SK-N-SH (cell line): ENCODE results near the gene EFCAB12. TPM values are rescaled to one million over a fixed set of nuclear protein-coding genes. Genes with fewer than 3 reads are reported as not detected.

ENCODE experiments used
- CTCF ChIA-PET: fragments of 300-600, 350-600 bp; formaldehyde crosslinking; extraction: SDS; loops from one replicate; lab custom pipeline; 2021; lab: Yijun Ruan, JAX
- POLR2A ChIA-PET: fragments of 350-600 bp; sonication (Branson Sonifier 250); formaldehyde crosslinking; extraction: SDS; loops from one replicate; lab custom pipeline; 2020; ENCODE audit warnings: antibody characterized with exemption, inconsistent platforms; lab: Yijun Ruan, JAX
- DNase-seq: peaks from one replicate; pipeline ENCODE4 v3.0.0; 2012
- H2AFZ ChIP-seq: fragments of 200-600 bp; sonication (generic); 2 replicates; pipeline ENCODE4 v1.8.1; 2016; ENCODE audit warnings: antibody characterized with exemption, mild to moderate bottlenecking, low read depth
- H3F3A ChIP-seq: fragments of 200-600 bp; sonication (generic); replicated peaks from 2 replicates; pipeline ENCODE3; 2016; ENCODE audit warnings: antibody characterized with exemption, mild to moderate bottlenecking; ENCODE audit not compliant: insufficient read depth
- H3K27ac ChIP-seq, 2 experiments: fragments of 200-500 bp in 1 of 2; fragments of 200-600 bp in 1 of 2; sonication (Bioruptor generic) in 1 of 2; sonication (generic), shearing (Covaris generic) in 1 of 2; 2 replicates each; pipeline versions ENCODE4 v1.5.1 to v1.6.1; 2014 to 2016; ENCODE audit warnings: low read depth in 2 of 2, inconsistent platforms in 1 of 2, low read length in 1 of 2, mild to moderate bottlenecking in 1 of 2, mixed read lengths in 1 of 2
- H3K27me3 ChIP-seq: fragments of 200-600 bp; sonication (generic), shearing (Covaris generic); 2 replicates; pipeline ENCODE4 v1.6.1; 2016; ENCODE audit warnings: mixed run types; ENCODE audit not compliant: insufficient read depth
- H3K36me3 ChIP-seq, 2 experiments: fragments of 200-500 bp in 1 of 2; fragments of 200-600 bp in 1 of 2; sonication (Bioruptor generic) in 1 of 2; sonication (generic) in 1 of 2; replicated peaks in 1 of 2; 2 replicates each; pipeline versions ENCODE3 to v1.5.1; 2014 to 2016; ENCODE audit warnings: low read length in 1 of 2, mild to moderate bottlenecking in 1 of 2; ENCODE audit not compliant: insufficient read depth in 2 of 2, control insufficient read depth in 1 of 2
- H3K4me1 ChIP-seq, 2 experiments: fragments of 200-500 bp in 1 of 2; fragments of 200-600 bp in 1 of 2; sonication (Bioruptor generic) in 1 of 2; sonication (generic), shearing (Covaris generic) in 1 of 2; 2 replicates each; pipeline versions ENCODE4 v1.5.1 to v1.6.1; 2014 to 2016; ENCODE audit warnings: low read depth in 1 of 2, low read length in 1 of 2, mixed run types in 1 of 2; ENCODE audit not compliant: insufficient read depth in 2 of 2, control insufficient read depth in 1 of 2
- H3K4me2 ChIP-seq: fragments of 200-600 bp; sonication (generic), shearing (Covaris generic); 2 replicates; pipeline ENCODE4 v1.6.1; 2017; ENCODE audit warnings: mixed run types
- H3K4me3 ChIP-seq, 2 experiments: fragments of 200-500 bp in 1 of 2; fragments of 200-600 bp in 1 of 2; sonication (Bioruptor generic) in 1 of 2; sonication (generic), shearing (Covaris generic) in 1 of 2; 2 replicates each; pipeline versions ENCODE4 v1.5.1 to v1.8.1; 2014 to 2016; ENCODE audit warnings: low read depth in 2 of 2, inconsistent platforms in 1 of 2, low read length in 1 of 2, mild to moderate bottlenecking in 1 of 2, mixed read lengths in 1 of 2, moderate library complexity in 1 of 2
- H3K79me2 ChIP-seq: fragments of 200-600 bp; sonication (generic); 2 replicates; pipeline ENCODE4 v1.8.1; 2017; ENCODE audit warnings: mild to moderate bottlenecking; ENCODE audit not compliant: insufficient read depth
- H3K9ac ChIP-seq: fragments of 200-600 bp; sonication (generic); 2 replicates; pipeline ENCODE4 v1.6.1; 2017; ENCODE audit warnings: mixed run types
- H3K9me2 ChIP-seq: fragments of 200-600 bp; sonication (generic); 2 replicates; pipeline ENCODE4 v1.6.1; 2017; ENCODE audit warnings: mixed run types
- H3K9me3 ChIP-seq: fragments of 200-600 bp; sonication (generic); 2 replicates; pipeline ENCODE4 v1.6.1; 2017; ENCODE audit warnings: mixed run types, mild to moderate bottlenecking, moderate library complexity
- H4K20me1 ChIP-seq: fragments of 200-600 bp; sonication (generic); 2 replicates; pipeline ENCODE4 v1.6.1; 2017; ENCODE audit warnings: mild to moderate bottlenecking, mixed run types; ENCODE audit not compliant: insufficient read depth
- CHD2 ChIP-seq: fragments of 150-350 bp; IDR thresholded peaks from 2 replicates; pipeline ENCODE4 v1.6.1; 2018; ENCODE audit warnings: low read length; ENCODE audit not compliant: partially characterized antibody
- EP300 ChIP-seq, 2 experiments: IDR thresholded peaks; 2 replicates each; pipeline versions ENCODE4 v1.4.0 to v1.6.1; 2012; ENCODE audit warnings: borderline replicate concordance in 1 of 2, low read depth in 1 of 2, low read length in 1 of 2
- EZH2phosphoT487 ChIP-seq: fragments of 200-600 bp; sonication (generic); IDR thresholded peaks from 2 replicates; pipeline ENCODE4 v1.6.1; 2017; ENCODE audit warnings: low read depth, mixed run types, mild to moderate bottlenecking, antibody characterized with exemption, moderate library complexity, borderline replicate concordance
- FOXM1 ChIP-seq: IDR thresholded peaks from 2 replicates; pipeline ENCODE4 v1.4.0; 2012; ENCODE audit warnings: low read depth, mild to moderate bottlenecking
- GATA2 ChIP-seq: sonication (generic); formaldehyde crosslinking; IDR thresholded peaks from 2 replicates; pipeline ENCODE4 v1.5.0; 2020; ENCODE audit warnings: mild to moderate bottlenecking, missing genetic modification reagents
- JUND ChIP-seq: IDR thresholded peaks from 2 replicates; pipeline ENCODE4 v1.4.0; 2012
- MXI1 ChIP-seq: IDR thresholded peaks from 2 replicates; pipeline ENCODE4 v1.6.1; 2012; ENCODE audit warnings: mild to moderate bottlenecking, low read depth, low read length, improper control_type of control experiment
- NFIC ChIP-seq: IDR thresholded peaks from 2 replicates; pipeline ENCODE4 v1.4.0; 2012; ENCODE audit warnings: borderline replicate concordance
- NRF1 ChIP-seq: IDR thresholded peaks from 2 replicates; pipeline ENCODE4 v1.6.1; 2012; ENCODE audit warnings: low read depth, mild to moderate bottlenecking, low read length
- RAD21 ChIP-seq: IDR thresholded peaks from 2 replicates; pipeline ENCODE4 v1.6.1; 2012; ENCODE audit warnings: mild to moderate bottlenecking, low read length
- RCOR1 ChIP-seq: fragments of 150-350 bp; IDR thresholded peaks from 2 replicates; pipeline ENCODE4 v1.6.1; 2017; ENCODE audit warnings: antibody characterized with exemption, low read length
- RFX5 ChIP-seq: IDR thresholded peaks from 2 replicates; pipeline ENCODE4 v1.6.1; 2012; ENCODE audit warnings: mild to moderate bottlenecking, improper control_type of control experiment, low read length
- RXRA ChIP-seq: IDR thresholded peaks from 2 replicates; pipeline ENCODE4 v1.4.0; 2012; ENCODE audit warnings: low read depth, mild to moderate bottlenecking, borderline replicate concordance
- SIN3A ChIP-seq: IDR thresholded peaks from 2 replicates; pipeline ENCODE4 v1.6.1; 2012; ENCODE audit warnings: low read depth, mild to moderate bottlenecking, low read length, moderate library complexity, borderline replicate concordance
- SMC3 ChIP-seq: IDR thresholded peaks from 2 replicates; pipeline ENCODE4 v1.6.1; 2012; ENCODE audit warnings: low read depth, low read length, improper control_type of control experiment
- TAF1 ChIP-seq: IDR thresholded peaks from 2 replicates; pipeline ENCODE4 v1.6.1; 2012; ENCODE audit warnings: low read depth, mild to moderate bottlenecking, low read length, moderate library complexity, borderline replicate concordance
- TEAD4 ChIP-seq: IDR thresholded peaks from 2 replicates; pipeline ENCODE4 v1.4.0; 2012; ENCODE audit warnings: mild to moderate bottlenecking, borderline replicate concordance; ENCODE audit not compliant: insufficient read depth
- USF2 ChIP-seq: fragments of 150-350 bp; IDR thresholded peaks from 2 replicates; pipeline ENCODE4 v1.6.1; 2017; ENCODE audit warnings: antibody characterized with exemption, low read length, low read depth, borderline replicate concordance
- YY1 ChIP-seq: IDR thresholded peaks from 2 replicates; pipeline ENCODE4 v1.4.0; 2012; ENCODE audit warnings: low read depth, mild to moderate bottlenecking
- WGBS: methylation state at CpG from one replicate; pipeline ENCODE4 v1.1.6; 2017; ENCODE audit warnings: low lambda C conversion rate; 5-methylcytosine and 5-hydroxymethylcytosine counted together
- polyA plus RNA-seq, 3 experiments: library from polyadenylated mRNA; depleted of rRNA; stranded (reverse); fragments of >200 nt; gene quantifications; 2 replicates each; pipeline ENCODE4 v1.2.3, GENCODE V29; 2012
- TF ChIP-seq, protein P1 (sequence below): IDR thresholded peaks from 2 replicates; pipeline ENCODE4 v1.6.1; 2012; ENCODE audit warnings: mild to moderate bottlenecking, low read depth, low read length, moderate library complexity
- TF ChIP-seq, protein P2 (sequence below): IDR thresholded peaks from 2 replicates; pipeline ENCODE4; 2012

EFCAB12 gene
- polyA plus RNA-seq, 1 of the 3 experiments (the other 2 are of a cell fraction) = 0.38 TPM

- ChIA-PET CTCF (no interaction called here), POLR2A (no interaction called here)
- no peaks in the 10 kb centered on the region for H3K9me3 ChIP-seq
- H2AFZ ChIP-seq = no peak overlapping the region
- H3K27me3 ChIP-seq = no peaks in the 10 kb centered on the region
- no peaks in the 10 kb centered on the region for H4K20me1 ChIP-seq
- H3K9ac ChIP-seq = no peak overlapping the region
- no peaks in the 10 kb centered on the region for H3K79me2 ChIP-seq
- peaks cover 0 to 38% of the 10 kb centered on the region in 2 experiments; a peak in 1 of 4 replicates for H3K4me1 ChIP-seq
- no peaks in the 10 kb centered on the region for H3K36me3 ChIP-seq
- WGBS = 80% methylated on average over 5 of the region's 13 CpGs
- no peaks in the 10 kb centered on the region for H3F3A ChIP-seq
- H3K9me2 ChIP-seq = no peaks in the 10 kb centered on the region
- TF ChIP-seq NRF1 = no peak
- TF ChIP-seq EZH2phosphoT487 = no peak
- TF ChIP-seq SMC3 = no peak
- no peak overlapping the region for H3K4me2 ChIP-seq
- no peak for DNase-seq
- H3K27ac ChIP-seq = no peak overlapping the region; a peak in 1 of 4 replicates
- H3K4me3 ChIP-seq = no peak overlapping the region
Measured at GRCh38 chr3:129360705-129361460, 67.6 kb downstream of the EFCAB12 start.

DNA sequence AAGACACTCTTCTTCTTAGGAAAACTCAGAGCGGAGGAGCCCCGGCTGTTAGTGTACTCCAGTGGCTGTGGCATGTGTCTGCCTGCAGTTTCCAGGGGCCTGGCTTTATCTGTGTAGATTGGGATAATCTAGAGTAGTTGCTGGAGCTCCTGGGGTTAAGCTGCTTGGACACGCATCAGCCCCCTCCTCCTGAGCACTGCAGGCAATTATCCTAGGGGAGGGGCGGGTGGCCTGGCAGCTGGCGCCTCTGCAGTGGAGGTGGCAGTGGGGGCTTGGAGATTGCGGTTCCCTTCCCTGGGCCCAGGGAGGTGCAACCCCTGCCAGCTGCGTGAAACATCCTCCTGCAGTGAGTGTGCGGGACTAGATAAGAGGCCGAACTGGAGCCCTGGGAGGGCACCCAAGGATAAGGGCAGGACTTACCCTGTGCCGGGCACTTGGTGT is 68.2 kb downstream of the EFCAB12 start:
- WGBS = no CpG with 5 or more reads among the region's 10 CpGs
- ChIA-PET CTCF (no interaction called here), POLR2A (no interaction called here)
- Histone ChIP-seq H3K9ac (no peak overlapping the region), H4K20me1 (no peaks in the 10 kb centered on the region), H3K4me1 (peaks cover 0 to 32% of the 10 kb centered on the region in 2 experiments; a peak in 1 of 4 replicates), H3F3A (no peaks in the 10 kb centered on the region), H2AFZ (no peak overlapping the region), H3K27me3 (no peaks in the 10 kb centered on the region), H3K79me2 (no peaks in the 10 kb centered on the region), H3K4me2 (no peak overlapping the region), H3K9me3 (no peaks in the 10 kb centered on the region), H3K36me3 (no peaks in the 10 kb centered on the region), H3K27ac (peak overlapping the region in 1 of 2 experiments; percentile 53; a peak in 1 of 4 replicates), H3K9me2 (no peaks in the 10 kb centered on the region), H3K4me3 (no peak overlapping the region)
- no peak for TF ChIP-seq YY1
- no peak for TF ChIP-seq NFIC
- no peak for TF ChIP-seq RFX5
- TF ChIP-seq RCOR1 = no peak
- TF ChIP-seq JUND = no peak
- no peak for TF ChIP-seq EP300 (IDR thresholded peaks at IDR 0.05; ENCODE audit: borderline replicate concordance in 1 of 2, low read depth in 1 of 2, low read length in 1 of 2)
- TF ChIP-seq, protein P1, sequence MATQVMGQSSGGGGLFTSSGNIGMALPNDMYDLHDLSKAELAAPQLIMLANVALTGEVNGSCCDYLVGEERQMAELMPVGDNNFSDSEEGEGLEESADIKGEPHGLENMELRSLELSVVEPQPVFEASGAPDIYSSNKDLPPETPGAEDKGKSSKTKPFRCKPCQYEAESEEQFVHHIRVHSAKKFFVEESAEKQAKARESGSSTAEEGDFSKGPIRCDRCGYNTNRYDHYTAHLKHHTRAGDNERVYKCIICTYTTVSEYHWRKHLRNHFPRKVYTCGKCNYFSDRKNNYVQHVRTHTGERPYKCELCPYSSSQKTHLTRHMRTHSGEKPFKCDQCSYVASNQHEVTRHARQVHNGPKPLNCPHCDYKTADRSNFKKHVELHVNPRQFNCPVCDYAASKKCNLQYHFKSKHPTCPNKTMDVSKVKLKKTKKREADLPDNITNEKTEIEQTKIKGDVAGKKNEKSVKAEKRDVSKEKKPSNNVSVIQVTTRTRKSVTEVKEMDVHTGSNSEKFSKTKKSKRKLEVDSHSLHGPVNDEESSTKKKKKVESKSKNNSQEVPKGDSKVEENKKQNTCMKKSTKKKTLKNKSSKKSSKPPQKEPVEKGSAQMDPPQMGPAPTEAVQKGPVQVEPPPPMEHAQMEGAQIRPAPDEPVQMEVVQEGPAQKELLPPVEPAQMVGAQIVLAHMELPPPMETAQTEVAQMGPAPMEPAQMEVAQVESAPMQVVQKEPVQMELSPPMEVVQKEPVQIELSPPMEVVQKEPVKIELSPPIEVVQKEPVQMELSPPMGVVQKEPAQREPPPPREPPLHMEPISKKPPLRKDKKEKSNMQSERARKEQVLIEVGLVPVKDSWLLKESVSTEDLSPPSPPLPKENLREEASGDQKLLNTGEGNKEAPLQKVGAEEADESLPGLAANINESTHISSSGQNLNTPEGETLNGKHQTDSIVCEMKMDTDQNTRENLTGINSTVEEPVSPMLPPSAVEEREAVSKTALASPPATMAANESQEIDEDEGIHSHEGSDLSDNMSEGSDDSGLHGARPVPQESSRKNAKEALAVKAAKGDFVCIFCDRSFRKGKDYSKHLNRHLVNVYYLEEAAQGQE = no peak
- no peak for TF ChIP-seq EZH2phosphoT487
- TF ChIP-seq USF2 = no peak
- TF ChIP-seq RXRA = no peak
- TF ChIP-seq MXI1 = no peak
- TF ChIP-seq CHD2 = no peak
- no peak for TF ChIP-seq SIN3A
- TF ChIP-seq, protein P2, sequence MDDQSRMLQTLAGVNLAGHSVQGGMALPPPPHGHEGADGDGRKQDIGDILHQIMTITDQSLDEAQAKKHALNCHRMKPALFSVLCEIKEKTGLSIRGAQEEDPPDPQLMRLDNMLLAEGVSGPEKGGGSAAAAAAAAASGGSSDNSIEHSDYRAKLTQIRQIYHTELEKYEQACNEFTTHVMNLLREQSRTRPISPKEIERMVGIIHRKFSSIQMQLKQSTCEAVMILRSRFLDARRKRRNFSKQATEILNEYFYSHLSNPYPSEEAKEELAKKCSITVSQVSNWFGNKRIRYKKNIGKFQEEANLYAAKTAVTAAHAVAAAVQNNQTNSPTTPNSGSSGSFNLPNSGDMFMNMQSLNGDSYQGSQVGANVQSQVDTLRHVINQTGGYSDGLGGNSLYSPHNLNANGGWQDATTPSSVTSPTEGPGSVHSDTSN = no peak
- TF ChIP-seq RAD21 = no peak
- TF ChIP-seq NRF1 = no peak
- no peak for TF ChIP-seq GATA2 (CRISPR knock-in tag)
- TF ChIP-seq FOXM1 = no peak
- TF ChIP-seq TAF1 = no peak
- no peak for TF ChIP-seq TEAD4
- peak; percentile 65 for DNase-seq
